GM21717 (cell line): Measurements from ENCODE around the gene RGS11.
"Not testable (repeated sequence)": the region's sequence is repeated elsewhere in the genome, so short reads cannot be mapped to it uniquely, and the experiment has no call there.

ENCODE experiments used
- ATAC-seq: cut with Tn5 transposase; IDR thresholded peaks from one replicate; pipeline ENCODE4 v1.9.1; 2021; ENCODE audit warnings: mild to moderate bottlenecking, moderate library complexity; ENCODE audit not compliant: unreplicated experiment

Gene RGS11

DNA sequence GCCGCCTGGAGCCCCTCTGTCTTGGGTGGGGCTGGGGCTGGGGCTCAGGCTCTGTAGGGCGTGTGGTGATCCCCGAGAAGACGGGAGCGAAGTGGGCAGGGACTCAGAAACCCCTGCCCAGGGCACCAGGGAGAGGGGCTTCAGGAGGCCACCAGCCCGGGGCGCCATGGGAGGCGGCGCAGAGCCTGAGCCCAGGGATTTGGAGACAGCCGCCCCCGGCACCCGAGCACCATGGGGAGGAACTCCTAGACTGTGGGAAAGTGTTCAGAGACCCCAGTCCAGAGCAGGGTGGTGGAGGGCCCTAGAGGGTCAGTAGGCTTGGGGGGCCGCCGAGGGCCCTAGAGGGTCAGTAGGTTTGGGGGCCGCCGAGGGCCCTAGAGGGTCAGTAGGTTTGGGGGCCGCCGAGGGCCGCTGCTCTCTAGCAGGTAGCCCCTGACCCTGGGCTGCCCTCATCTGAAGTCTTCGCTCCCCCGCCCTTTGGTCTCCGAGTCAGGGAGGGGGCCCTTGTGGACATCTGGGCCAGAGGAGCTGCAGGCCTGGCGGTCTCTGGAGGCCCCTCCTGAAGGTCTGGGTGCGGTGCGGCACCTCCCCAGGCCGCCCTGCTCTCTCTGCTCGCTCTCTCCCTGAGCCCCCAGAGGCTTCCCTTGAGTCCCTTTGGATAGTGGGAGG lies 5.4 kb upstream of the RGS11 start:
- ATAC-seq: no peak

DNA sequence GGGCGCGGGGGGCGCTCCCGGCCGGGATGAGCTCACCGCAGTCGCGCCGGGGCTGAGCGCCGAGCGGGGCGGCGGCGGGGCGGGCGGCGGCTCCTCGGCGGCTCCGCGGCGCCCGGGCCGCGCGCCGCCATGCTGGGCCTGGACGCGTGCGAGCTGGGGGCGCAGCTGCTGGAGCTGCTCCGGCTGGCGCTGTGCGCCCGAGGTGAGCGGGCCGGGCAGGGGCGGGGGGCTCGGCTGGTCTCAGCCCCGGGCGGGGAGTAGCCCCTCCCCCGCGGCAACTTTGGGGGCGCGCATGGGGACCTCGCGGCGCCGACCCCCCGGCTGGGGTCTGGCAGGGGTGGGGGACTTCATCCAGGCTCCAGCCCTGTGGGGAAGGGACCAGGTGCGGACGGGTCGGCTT lies 4.8 kb upstream of the RGS11 start, which contains the start of gene ARHGDIG:
Gene ARHGDIG (plus strand): TSS at position 40 of the 400 bp plus-strand sequence. CDS start 90 bp downstream, at position 130.
- no peak for ATAC-seq

DNA sequence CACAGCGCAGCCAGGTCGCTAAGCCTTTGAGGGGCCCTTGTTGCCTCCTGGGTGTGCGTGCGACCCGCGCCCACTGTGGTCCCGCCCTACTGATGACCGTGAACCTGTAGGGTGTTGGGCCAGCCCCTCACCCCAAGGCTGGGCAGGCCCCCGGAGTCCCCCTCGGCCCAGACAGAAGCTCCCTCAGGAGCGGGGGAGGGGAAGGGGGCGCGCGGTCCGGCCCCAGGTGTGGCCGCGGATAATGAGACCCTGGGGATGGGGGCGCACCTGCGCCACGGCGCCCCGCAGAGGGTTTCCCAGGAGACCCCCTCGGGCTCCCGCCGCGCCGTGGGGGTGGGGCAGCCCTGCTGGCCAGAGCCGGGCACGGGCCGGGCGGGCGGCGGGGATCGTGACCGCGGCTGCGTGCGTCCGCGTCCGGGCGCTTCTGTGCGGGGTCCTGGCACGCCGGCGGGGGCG lies 4.3 kb upstream of the RGS11 start:
- ATAC-seq: no peak

- ATAC-seq: no peak
These were observed 3.8 kb upstream of the RGS11 start for GRCh38 chr16:279531-279930.

DNA sequence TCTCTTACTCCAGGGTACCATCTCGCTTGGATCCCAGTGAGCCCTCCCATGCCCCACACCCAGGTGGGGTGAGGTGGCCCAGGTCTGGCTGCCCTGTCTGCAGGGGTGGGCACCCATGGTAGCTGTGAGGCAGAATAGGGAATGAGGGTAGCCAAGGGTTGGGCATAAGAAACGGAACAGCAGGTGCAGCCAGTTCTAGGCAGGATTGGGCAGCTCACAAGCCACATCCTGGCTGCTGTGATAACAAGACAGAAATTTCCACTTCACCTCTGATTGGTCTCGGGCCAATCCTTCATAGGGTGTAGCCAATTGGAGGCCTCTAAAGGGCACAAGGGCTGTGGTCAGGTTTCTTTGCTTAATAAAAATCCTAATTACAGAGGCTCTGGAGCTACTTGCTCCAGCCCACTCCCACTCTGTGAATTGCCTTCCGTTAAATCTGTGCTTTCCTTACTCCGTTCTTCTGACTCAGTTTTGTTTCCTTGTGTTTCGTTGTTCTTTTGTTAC lies 3.2 kb upstream of the RGS11 start:
- no peak for ATAC-seq

DNA sequence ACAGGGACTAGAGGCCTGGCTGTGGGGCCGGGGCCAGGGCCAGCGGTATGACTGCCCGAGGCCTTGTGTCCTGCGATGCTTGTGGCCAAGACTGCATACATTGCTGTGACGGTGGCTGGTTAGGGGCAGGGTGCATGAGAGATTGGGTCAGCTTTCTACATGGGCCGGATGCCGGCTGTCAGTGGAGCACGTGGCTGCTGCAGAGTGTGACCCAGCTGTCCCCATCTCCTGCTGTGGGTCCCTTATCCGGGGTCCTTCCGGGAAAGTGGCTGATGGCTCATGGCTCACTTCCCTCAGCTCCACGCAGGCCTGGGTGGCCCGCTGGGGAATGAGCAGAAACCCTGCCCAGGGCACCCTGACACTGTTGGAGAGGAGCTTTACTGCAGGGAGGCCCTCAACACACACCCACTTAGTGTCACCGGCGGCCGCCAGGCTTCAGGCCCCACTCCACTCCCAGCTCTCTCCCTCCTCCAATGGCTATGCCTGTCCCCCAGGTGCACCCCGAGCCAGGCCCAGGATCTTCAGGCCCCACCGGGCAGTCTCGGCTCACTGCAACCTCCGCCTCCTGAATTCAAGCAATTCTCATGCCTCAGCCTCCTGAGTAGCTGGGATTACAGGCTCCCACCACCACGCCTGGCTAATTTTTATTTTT lies 808 bp upstream of the RGS11 start:
- ATAC-seq: no peak

DNA sequence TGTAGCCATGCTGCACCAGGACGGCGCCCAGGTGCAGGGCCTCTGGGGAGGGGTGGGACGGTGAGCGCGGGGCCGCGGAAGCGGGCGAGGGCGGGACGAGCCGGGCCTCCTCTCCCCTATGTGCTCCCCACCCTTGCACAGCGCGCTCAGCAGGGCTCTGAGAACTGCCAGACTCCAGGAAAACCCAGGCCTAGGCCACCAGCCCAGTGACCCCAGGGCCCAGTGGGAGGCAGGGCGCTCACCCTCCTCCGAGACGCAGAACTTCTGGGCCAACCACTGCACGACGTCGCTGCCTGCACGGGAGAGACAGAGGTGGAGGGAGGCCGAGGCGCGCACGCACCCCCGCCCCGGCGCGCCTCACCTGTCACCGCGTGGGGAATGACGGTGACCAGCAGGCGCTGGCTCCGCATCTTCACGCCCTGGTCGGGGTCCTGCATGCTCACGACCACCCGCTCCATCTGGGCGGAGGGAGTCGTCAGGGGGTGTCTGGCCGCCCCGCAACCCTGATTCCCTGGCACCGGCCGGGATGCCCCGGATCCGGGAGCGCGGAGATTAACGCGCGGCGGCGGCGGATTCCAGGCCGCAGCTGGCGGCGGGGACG lies 603 bp downstream of the RGS11 start:
- no peak for ATAC-seq

- ATAC-seq: no peak
These were observed 2.0 kb downstream of the RGS11 start for GRCh38 chr16:273547-274421.

- no peak for ATAC-seq
These were observed 2.9 kb downstream of the RGS11 start for GRCh38 chr16:272633-273546.

DNA sequence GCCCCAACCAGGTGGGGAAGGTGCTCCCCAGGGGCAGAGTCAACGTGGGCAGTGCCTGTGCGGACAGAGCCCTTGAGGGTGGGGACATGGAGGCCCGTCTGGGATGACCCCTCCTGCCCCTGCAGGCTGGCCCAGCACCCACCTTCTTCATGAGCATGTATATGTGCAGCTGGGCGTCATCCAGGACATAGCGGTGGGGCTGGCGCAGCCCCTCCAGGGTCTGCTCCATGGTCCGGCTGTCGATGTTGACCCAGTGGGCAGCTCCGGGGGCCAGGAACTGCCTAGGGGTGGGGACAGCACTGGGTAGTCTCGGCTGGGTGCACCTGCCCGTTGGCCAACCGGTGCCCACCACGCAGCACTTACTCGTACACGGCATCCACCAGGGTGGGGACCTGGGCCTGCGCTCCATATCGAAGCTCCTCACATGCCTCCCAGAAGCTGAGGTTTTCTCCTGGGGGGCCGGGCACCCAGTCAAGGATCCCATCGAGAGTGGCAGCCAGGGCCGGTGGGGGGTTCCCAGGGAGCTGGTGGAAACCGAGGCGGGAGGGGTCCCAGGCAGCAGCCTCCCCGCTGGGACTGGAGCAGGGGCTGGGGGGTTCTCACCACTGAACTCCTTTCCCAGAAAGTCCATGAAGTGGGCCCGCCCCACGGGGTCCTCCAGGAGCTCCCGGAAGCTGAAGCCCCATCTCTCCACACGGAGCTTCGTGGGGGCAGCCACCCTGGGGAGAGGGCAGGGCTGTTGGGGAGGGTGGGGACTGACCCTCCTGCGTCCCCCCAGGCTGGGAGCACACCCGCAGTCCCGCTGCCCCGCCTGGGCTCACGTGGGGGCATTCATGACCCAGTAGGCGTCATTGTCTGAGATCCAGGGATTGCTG lies 5.1 kb downstream of the RGS11 start:
- no peak for ATAC-seq

DNA sequence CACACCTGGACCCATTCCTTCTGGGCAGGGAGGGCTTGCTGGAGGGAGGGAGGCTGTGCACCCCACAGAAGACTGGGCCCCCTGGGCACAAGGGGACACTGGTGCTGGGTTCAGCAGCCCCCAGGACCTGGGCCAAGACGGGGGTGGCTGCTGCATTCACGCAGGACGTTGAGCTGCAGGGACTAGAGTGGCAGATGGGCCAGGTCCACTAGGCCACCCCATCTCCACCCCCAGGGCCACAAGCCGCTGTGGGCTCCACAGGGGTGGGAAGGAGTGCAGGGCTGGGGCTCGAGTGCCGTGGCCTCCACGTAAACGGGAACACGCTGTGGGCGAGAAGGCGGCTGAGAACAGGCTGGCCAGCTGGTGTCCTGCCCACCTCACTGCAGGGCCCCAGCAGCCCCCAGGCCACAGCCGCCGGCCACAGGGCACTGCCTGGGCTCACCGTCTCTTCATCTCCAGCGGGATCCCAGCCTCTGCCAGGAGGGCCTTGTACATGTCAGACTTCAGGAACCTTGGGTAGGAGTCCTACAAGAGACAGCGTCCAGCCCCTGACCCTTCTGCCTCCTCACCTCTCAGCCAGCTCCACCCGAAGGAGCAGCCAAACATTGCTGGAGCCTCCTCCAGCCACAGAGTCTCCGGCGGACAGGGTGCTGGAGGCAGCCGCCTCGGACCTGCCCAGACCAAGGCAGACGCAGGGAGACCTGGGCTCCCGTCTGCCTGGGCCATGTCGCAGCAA lies 6.5 kb downstream of the RGS11 start:
- no peak for ATAC-seq

DNA sequence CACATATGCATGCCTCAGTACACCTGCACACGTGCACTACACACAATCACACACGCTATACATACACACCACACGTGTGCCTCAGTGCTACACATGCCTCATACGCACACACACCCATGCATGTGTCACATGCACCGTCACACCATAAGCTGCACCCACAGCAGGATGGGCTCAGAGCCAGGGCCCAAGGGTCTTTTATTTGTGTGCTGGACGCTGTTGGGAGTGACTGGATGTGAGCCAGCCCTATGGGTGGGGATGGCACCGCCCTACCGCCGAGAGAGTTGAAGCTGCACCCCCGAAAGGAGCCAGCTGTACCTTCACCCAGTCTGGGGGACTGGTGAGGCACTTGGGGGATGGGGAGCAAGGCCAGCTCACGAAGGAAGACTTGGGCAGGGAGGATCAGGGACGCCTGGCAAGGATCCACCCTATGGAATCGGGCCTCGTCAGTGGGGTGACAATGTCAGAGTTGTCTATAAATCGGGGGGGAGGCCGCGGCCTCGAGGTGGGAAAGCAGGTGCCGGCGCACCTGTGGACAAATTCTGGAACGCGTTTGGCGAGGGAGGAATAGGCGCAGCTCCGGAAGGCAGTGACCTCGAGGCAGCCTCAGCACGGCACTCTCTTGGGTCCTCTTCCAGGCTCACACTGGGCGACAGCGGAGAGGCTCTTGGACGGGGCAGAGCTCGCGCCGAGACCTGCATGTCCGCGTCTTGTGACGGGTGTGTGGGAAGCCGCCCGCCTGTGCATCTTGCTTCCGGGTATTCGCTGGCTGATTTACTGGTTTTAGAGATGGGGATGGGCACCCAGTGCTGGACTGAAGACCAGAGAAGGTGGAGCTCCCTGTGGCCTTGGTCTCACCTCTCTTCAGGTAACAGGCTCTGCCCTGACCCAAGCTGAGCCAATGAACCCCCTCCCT lies 7.3 kb downstream of the RGS11 start:
- ATAC-seq: no peak

- not testable (repeated sequence) for ATAC-seq
These were observed 8.2 kb downstream of the RGS11 start for GRCh38 chr16:267562-267961.

DNA sequence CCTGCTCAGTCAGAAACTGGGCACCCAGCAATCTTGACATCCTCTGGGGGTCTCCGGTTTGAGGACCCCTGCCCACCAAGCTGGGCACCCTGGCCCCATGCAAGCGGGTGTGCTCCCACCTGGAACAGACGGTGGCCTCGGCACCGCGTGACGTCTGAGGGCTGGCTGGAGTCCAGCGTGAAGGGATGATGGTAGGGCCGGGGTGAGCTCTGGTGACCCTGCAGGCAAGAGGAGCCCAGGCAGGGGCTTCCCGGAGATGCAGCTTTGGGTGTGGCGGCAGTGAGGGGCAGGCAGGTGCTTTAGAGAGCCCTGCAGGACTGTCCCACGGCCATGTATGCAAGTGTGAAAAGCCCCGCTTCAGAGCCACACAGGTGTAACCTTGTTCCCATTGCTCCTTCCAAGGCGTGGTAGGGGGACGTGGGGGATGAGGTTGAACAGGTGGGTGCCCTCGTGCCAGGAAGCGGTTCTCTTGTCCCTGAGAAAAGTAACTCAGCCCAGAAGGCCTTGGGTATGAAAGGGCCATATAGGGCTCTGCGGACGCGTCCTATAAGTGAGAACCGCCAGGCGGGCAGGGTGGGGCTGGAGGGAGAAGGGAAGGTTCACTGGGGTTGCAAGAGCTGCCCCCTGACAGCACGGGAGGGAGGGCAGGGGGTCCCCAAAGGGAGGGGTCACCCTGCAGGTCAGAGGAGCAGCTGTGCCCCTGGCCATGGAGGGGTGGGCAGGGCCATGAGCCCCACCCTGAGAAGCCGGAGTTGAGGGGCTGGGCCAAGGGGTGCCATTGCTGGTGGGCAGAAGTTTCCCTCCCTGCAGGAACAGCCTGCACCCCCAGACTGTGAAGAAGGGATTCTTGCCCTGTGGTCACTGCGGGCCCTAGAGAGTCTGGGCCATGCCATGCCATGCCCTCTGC lies 9.2 kb downstream of the RGS11 start:
- ATAC-seq: no peak

GRCh38 chr16:265711-266110 lies 10.0 kb downstream of the RGS11 start:
- no peak for ATAC-seq

- ATAC-seq: no peak
These were observed 10.7 kb downstream of the RGS11 start for GRCh38 chr16:265002-265529.
